Measurements from ENCODE around the gene TMEM18.

Gene TMEM18

DNA sequence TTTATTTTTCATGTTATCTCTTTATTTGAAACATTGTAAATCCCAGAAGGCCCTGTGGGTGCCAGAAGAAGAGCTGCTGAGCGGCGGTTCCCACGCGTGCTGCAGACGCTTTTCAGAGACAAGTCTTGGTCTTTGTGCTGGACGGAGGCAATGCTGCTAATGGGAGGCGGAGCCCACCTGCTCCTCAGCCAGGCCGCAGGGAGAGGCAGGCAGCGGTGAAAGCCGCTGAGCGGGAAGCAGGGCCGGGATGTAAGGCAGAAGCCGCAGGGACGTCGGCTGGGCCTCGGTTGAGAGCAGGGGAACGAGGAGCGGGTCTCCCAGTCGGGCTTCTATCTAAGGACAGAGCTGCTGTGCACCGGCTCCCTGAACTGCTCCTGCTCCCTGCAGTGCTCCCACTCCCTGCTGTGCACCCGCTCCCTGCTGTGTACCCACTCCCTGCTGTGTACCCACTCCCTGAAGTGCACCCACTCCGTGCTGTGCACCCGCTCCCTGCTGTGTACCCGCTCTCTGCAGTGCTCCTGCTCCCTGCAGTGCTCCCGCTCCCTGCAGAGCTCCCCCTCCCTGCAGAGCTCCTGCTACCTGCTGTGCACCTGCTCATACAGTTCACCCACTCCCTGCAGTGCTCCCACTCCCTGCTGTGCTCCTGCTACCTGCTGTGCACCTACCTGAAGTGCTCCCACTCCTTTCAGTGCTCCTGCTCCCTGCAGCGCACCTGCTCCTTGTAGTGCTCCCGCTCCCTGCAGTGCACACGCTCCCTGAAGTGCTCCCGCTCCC, 16.4 kb downstream of the TMEM18 start:
- POLR2A ChIA-PET: no interaction called here
- TF ChIP-seq, protein P1, sequence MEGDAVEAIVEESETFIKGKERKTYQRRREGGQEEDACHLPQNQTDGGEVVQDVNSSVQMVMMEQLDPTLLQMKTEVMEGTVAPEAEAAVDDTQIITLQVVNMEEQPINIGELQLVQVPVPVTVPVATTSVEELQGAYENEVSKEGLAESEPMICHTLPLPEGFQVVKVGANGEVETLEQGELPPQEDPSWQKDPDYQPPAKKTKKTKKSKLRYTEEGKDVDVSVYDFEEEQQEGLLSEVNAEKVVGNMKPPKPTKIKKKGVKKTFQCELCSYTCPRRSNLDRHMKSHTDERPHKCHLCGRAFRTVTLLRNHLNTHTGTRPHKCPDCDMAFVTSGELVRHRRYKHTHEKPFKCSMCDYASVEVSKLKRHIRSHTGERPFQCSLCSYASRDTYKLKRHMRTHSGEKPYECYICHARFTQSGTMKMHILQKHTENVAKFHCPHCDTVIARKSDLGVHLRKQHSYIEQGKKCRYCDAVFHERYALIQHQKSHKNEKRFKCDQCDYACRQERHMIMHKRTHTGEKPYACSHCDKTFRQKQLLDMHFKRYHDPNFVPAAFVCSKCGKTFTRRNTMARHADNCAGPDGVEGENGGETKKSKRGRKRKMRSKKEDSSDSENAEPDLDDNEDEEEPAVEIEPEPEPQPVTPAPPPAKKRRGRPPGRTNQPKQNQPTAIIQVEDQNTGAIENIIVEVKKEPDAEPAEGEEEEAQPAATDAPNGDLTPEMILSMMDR (IDR thresholded peaks at IDR 0.05; ENCODE audit: insufficient read depth, low read length, missing control alignments): no peak
- DNase-seq (ENCODE audit: low read depth, low spot score): no peak
- CTCF ChIA-PET: no interaction called here
- H3K4me3 ChIP-seq (ENCODE audit: low read depth, low read length): no peak overlapping the region

DNA sequence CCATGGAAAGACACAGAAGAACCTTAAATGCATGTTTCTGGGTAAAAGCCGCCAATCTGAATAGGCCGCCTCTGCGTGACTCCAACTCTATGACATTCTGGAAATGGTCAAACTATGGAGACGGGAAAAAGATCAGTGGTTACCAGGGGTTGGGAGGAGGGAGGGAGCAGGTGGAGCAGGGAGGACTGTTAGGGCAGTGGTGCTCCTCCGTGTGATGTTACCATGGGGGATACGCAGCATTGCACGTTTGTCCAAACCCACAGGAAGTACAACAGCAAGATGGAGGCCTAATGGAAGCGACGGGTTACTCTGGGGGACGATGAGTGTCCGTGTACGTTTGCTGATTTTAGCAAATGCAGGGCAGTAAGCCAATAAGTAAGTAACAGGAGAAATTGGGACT, 17.2 kb downstream of the TMEM18 start:
- ChIA-PET POLR2A (no interaction called here), CTCF (no interaction called here)
- no peak for DNase-seq (ENCODE audit: low read depth, low spot score)
- TF ChIP-seq, protein P1 (IDR thresholded peaks at IDR 0.05; ENCODE audit: insufficient read depth, low read length, missing control alignments): no peak
- no peak overlapping the region for H3K4me3 ChIP-seq (ENCODE audit: low read depth, low read length)

DNA sequence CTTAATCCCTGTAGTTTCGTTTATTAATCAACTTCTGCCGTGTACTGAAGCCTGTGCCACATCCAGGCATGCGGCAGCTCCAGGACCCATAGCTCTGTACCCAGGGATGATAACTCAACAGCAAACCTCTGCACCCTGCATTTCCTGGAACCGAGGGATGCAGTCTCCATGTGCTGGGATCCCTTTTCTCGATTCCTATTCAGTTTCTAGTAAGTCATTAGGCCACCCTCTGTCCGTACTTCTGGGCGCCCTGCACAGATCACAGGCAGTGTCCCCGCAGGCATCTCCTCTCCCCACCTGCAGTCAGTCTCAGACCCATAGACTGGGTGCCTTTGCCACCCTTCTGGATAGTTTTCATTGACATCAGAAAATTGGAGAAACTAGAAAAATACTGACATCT, 18.8 kb downstream of the TMEM18 start:
- no peak overlapping the region for H3K4me3 ChIP-seq (ENCODE audit: low read depth, low read length)
- no peak for DNase-seq (ENCODE audit: low read depth, low spot score)
- POLR2A ChIA-PET: no interaction called here
- CTCF ChIA-PET: interaction anchor here (1.0 to 1.9 kb wide), 2 partner anchors 9 to 412 kb away, joined by 4 to 8 read pairs; no protein-coding TSS in a partner anchor
- TF ChIP-seq, protein P1 (IDR thresholded peaks at IDR 0.05; ENCODE audit: insufficient read depth, low read length, missing control alignments): no peak

DNA sequence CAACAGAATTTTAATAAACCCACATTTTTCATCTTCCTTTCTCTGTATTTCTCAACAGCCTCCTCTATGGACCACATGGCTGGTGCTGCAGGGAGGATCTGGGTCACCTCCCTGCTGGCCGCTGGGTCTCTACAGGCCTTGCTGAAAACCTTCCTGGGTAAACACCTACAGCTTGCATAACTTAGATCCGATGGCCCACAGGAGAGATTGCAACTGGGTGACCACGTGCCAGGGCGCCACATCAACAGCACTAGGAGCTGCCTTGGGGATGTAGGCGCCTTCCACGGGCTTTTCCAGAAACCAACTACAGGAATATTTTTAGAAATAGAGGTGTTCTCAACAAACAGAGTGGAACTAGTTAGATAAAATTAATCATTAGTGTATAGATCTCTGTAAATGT, 19.4 kb downstream of the TMEM18 start:
- TF ChIP-seq, protein P1 (IDR thresholded peaks at IDR 0.05; ENCODE audit: insufficient read depth, low read length, missing control alignments): no peak
- ChIA-PET CTCF (interaction anchor here (1.0 to 1.9 kb wide), 2 partner anchors 10 to 411 kb away, joined by 4 to 8 read pairs; no protein-coding TSS in a partner anchor), POLR2A (no interaction called here)
- H3K4me3 ChIP-seq (ENCODE audit: low read depth, low read length): no peak overlapping the region
- DNase-seq (ENCODE audit: low read depth, low spot score): no peak

DNA sequence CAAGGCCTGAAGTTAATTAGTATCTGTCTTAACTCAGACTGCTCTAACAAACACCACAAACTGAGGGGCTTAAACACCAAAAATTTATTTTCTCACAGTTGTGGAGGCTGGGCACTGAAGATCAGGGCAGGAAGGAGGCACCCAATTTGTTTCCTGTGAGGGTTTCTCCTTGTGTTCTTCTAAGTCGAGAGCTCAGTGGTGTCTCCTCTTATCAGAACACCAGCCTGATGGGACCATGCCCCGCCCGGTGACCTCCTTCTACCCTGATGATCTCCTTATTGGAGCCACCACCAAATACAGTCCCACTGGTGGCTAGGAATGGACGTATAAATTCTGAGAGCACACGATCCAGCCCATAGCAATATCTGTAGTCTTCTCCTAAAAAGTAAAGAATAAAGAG, 20.5 kb downstream of the TMEM18 start:
- DNase-seq (ENCODE audit: low read depth, low spot score): no peak
- POLR2A ChIA-PET: no interaction called here
- CTCF ChIA-PET: interaction anchor here (1.2 kb wide), 1 partner anchor 10 kb away, joined by 3 read pairs; no protein-coding TSS in a partner anchor
- H3K4me3 ChIP-seq (ENCODE audit: low read depth, low read length): no peak overlapping the region
- TF ChIP-seq, protein P1 (IDR thresholded peaks at IDR 0.05; ENCODE audit: insufficient read depth, low read length, missing control alignments): no peak

DNA sequence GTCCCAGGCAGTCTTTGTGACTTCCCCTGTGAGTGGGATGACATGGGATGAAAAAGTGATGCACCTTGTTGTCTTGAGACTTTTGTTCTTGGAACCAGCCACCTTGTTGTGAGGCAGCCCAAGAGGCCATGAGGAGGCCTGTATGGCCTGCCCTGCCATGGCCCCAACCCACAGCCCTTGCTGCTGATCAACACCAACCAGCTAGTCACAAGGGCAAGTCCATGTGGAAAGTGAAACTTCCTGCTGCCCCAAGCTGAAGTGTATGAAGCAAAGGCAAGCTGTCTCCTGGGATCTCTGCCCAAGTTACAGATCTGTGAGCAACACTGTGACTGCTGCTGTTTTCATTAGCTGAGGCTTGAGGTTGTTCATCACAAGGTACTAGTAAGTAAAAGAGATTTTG, 21.6 kb downstream of the TMEM18 start:
- H3K4me3 ChIP-seq (ENCODE audit: low read depth, low read length): no peak overlapping the region
- TF ChIP-seq, protein P1 (IDR thresholded peaks at IDR 0.05; ENCODE audit: insufficient read depth, low read length, missing control alignments): no peak
- CTCF ChIA-PET: interaction anchor here (1.2 kb wide), 1 partner anchor 11 kb away, joined by 3 read pairs; no protein-coding TSS in a partner anchor
- POLR2A ChIA-PET: no interaction called here
- DNase-seq (ENCODE audit: low read depth, low spot score): no peak

Measured in AG04449 (cell line).